GM21447 (cell line): Measurements from ENCODE around the gene PSKH1.
"Not testable (repeated sequence)": the region's sequence is repeated elsewhere in the genome, so short reads cannot be mapped to it uniquely, and the experiment has no call there.

ENCODE experiments used
- ATAC-seq: cut with Tn5 transposase; IDR thresholded peaks from one replicate; pipeline ENCODE4 v1.9.1; 2021; ENCODE audit not compliant: unreplicated experiment

The PSKH1 gene

DNA sequence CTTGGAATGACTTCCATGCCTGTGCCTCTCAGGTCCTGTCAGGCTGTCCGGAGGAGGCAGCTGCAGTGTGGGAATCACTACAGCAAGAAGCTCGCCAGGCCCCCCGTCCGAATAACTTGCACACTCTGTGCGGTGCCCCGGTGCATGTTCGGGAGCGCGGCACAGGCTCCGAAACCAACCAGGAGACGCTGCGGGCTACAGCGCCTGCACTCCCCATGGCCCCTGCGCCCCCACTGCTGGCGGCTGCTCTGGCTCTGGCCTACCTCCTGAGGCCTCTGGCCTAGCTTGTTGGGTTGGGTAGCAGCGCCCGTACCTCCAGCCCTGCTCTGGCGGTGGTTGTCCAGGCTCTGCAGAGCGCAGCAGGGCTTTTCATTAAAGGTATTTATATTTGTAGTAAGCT is 7.1 kb upstream of the PSKH1 start:
- ATAC-seq: no peak

GRCh38 chr16:67886387-67886786 is 6.7 kb upstream of the PSKH1 start:
- ATAC-seq: no peak

- no peak for ATAC-seq
These were observed 4.7 kb upstream of the PSKH1 start for GRCh38 chr16:67888331-67888730.

DNA sequence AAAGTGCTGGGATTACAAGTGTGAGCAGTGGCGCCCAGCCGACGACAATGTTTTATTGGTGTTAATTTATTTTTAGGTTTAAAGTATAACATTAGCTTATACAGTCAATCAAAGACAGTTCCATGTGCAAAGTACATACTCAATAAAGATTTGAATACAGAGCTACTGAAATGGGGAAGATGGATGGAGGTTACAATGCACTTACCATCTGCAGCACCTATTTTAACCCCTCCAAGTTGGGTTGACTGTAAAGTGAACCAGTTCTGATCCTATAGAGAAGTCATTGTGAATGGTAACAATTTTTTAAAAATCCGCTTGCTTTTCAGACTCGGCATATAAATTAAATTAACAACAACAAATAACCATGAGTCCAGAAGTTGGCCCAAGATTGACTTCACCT is 679 bp upstream of the PSKH1 start:
- ATAC-seq: no peak

- ATAC-seq: no peak
These were observed 817 bp downstream of the PSKH1 start for GRCh38 chr16:67893743-67894399.

DNA sequence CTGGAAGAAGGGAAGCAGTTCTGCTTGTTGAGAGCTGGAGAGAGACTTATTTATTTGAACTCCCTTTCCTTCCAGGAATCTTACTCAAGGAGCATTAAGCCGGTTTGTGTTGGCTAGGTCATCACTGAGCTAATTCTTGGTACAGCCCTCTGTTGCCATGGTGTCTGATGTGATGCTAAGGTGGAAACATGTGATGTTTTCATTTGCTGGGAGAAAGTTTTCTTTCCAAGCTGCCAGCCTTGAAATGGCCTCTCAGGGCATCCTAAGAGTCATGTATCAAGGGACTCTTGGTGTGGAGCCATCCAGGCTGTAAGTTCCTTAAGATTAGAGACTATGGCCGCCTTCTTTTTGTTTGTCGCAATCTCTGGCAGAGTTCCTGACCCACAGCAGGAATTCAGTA is 4.2 kb downstream of the PSKH1 start:
- no peak for ATAC-seq

GRCh38 chr16:67901734-67902133 is 8.7 kb downstream of the PSKH1 start:
- ATAC-seq: no peak

DNA sequence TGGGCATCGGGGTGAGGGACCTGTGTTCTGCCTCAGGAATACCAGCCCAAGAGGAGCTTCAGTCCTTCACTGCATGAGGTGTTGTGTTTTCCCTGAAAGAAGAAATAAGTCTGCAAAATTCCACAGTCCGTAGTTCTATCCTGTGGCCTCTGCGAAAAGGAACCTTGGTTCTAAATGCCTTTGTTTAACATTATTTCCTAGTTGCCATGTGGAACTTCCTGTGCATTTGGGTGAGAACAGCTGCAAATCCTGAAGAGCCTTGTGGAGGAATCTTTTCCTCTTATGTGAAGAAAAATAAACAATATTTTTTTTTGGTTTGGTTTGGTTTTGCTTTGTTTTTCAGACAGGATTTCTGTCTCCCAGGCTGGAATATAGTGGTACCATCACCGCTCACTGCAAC is 9.8 kb downstream of the PSKH1 start:
- no peak for ATAC-seq

DNA sequence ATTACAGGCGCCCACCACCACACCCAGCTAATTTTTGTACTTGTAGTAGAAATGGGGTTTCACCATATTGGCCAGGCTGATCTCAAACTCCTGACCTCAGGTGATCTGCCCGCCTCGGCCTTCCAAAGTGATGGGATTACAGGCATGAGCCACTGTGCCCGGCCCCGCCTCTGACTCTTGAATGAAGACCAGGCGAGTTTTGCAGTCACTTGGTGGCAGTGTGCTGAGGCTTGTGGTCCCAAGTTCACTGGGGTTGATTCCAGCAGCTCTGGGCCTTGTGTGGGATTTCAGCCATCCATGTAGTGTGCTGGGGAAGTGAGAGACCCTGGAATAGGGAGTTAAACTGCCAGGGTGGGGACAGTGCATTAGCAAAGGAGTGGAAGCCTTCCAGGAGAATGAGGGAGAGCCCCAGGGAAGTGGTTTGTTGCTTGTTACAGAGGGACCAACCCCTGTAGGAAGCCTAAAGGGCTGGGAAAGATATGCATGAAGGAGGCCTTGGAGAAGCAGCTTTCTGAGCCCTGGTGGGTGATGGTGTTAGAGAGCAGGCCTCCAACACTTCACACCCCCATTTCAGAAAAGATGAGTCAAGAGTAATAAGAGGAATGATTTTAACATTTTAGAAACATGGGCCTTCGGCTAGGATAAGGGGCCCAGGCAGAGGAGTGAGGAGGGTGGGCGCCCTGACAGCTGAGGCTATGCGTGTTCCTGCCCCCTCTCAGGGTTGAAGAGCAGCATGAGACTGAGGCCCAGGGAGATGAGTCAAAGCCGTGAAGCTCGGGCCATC is 14.5 kb downstream of the PSKH1 start:
- no peak for ATAC-seq

- ATAC-seq: no peak
These were observed 16.1 kb downstream of the PSKH1 start for GRCh38 chr16:67909056-67909742.

GRCh38 chr16:67910158-67910557 is 17.1 kb downstream of the PSKH1 start:
- ATAC-seq: no peak

GRCh38 chr16:67914758-67915495 is 21.9 kb downstream of the PSKH1 start:
- no peak for ATAC-seq

DNA sequence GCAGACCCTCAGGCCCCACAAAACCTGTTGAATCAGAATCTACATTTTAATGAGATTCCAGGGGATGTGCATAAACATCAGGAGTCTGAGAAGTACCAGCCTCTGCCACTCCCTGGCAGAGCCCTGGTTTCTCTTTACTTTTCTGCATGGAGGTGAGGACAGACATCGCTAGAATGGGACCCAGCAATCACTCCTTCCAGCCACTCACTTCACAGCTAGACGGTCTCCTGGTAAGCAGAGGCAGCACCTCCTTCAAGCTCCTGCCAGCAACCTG is 22.4 kb downstream of the PSKH1 start:
- ATAC-seq: not testable (repeated sequence)

DNA sequence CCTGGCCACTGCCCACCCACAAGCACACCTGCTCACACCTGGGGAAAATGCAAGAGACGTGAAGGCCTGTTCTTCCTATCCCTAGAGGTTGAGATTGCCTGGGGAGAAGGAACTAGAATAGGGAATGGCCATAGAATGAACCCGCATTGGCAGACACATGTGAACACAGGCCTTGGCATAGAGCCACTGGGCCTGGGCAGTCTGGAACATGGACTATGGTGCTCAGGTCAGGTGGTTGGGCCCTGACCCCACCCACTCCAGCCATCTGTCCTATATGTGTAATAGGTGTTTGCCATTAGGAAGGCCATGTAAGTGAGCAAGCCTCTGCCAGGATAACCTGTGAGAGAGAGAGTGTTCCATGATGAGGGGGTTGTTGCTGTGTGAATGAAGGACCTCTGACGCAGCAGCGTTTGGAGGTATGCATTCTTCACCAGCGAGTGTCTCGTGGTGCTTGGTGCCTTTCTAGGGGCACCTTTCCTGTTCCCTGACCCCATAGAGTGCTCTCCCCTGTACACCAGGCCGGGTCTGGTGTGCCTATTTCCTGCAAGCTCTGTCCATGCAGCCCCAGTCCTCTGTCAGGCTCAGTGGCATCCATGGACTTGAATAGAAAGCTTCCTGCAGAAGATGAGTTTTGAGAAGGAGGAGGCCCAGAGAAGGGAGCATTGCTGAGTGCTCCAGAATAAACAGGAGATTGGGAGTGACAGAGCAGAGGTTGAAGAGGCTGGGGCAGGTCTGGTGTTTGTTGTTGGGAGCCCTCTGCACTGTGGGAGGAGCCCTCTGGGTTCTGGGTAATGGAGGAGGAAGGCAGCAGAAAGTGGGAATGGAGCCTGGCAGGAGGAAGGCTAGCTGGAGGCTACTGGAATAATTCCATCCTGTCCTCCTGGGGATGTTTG is 23.0 kb downstream of the PSKH1 start:
- ATAC-seq: no peak

GRCh38 chr16:67917140-67917851 is 24.2 kb downstream of the PSKH1 start:
- no peak for ATAC-seq

- no peak for ATAC-seq
These were observed 24.8 kb downstream of the PSKH1 start for GRCh38 chr16:67917852-67918236.

- no peak for ATAC-seq
These were observed 26.7 kb downstream of the PSKH1 start for GRCh38 chr16:67919622-67920221.

DNA sequence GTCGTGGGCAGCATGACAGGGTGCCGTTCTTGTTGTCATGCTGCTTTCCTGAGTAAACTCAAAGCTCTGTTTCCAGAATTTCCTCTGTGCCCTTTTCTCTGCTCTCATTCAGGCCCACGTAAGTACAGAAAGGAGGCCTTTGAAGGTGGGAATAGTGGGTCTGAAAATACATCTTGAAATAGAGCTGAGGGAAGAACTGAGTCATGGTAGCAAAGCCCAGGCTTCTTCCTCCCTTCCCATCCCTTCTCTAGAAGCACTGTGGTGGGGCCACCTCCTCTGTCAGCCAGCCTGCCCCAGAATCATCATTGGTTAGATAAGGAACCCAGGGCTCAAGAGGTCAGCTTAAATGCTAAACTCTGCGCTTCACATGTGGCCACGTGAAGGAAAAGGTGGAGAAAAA is 29.2 kb downstream of the PSKH1 start:
- ATAC-seq: no peak

GRCh38 chr16:67922740-67923139 is 29.7 kb downstream of the PSKH1 start:
- ATAC-seq: no peak
